ENCODE measurements around the gene NPLOC4.
"Not testable (repeated sequence)": the region's sequence is repeated elsewhere in the genome, so short reads cannot be mapped to it uniquely, and the experiment has no call there.

Gene NPLOC4

DNA sequence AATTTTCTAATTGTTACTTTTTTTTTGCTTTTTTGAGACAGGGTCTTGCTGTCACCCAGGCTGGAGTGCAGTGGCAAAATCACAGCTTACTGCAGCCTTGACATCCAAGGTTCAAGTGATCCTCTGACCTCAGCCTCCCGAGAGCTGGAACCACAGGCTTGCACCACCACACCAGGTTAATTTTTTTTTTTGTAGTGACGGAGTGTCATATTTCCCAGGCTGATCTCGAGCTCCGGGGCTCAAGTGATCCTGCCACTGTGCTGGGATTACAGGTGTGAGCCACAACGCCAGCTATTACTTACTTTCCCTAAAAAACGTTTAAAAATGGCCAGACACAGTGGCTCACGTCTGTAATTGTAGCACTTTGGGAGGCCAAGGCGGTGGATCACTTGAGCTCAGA is 6.6 kb downstream of the NPLOC4 start:
- DNase-seq (ENCODE audit: low read depth in 1 of 2, low spot score in 1 of 2) = no peak
- Histone ChIP-seq H3K27ac (replicated peaks) (no peak overlapping the region), H3K4me3 (replicated peaks; ENCODE audit: insufficient read depth, low read length) (no peak overlapping the region), H3K27me3 (ENCODE audit: insufficient read depth, poor library complexity, severe bottlenecking) (no peaks in the 10 kb centered on the region)
- TF ChIP-seq POLR2AphosphoS5 (IDR thresholded peaks at IDR 0.05; ENCODE audit: low read depth) (no peak), SPI1 (IDR thresholded peaks at IDR 0.05; ENCODE audit: borderline replicate concordance, low read depth) (no peak), GABPA (IDR thresholded peaks at IDR 0.05; ENCODE audit: low read depth) (no peak)
- TF ChIP-seq, protein P1, sequence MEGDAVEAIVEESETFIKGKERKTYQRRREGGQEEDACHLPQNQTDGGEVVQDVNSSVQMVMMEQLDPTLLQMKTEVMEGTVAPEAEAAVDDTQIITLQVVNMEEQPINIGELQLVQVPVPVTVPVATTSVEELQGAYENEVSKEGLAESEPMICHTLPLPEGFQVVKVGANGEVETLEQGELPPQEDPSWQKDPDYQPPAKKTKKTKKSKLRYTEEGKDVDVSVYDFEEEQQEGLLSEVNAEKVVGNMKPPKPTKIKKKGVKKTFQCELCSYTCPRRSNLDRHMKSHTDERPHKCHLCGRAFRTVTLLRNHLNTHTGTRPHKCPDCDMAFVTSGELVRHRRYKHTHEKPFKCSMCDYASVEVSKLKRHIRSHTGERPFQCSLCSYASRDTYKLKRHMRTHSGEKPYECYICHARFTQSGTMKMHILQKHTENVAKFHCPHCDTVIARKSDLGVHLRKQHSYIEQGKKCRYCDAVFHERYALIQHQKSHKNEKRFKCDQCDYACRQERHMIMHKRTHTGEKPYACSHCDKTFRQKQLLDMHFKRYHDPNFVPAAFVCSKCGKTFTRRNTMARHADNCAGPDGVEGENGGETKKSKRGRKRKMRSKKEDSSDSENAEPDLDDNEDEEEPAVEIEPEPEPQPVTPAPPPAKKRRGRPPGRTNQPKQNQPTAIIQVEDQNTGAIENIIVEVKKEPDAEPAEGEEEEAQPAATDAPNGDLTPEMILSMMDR (IDR thresholded peaks at IDR 0.05; ENCODE audit: insufficient read depth, low read length) = no peak
- TF ChIP-seq, protein P2, sequence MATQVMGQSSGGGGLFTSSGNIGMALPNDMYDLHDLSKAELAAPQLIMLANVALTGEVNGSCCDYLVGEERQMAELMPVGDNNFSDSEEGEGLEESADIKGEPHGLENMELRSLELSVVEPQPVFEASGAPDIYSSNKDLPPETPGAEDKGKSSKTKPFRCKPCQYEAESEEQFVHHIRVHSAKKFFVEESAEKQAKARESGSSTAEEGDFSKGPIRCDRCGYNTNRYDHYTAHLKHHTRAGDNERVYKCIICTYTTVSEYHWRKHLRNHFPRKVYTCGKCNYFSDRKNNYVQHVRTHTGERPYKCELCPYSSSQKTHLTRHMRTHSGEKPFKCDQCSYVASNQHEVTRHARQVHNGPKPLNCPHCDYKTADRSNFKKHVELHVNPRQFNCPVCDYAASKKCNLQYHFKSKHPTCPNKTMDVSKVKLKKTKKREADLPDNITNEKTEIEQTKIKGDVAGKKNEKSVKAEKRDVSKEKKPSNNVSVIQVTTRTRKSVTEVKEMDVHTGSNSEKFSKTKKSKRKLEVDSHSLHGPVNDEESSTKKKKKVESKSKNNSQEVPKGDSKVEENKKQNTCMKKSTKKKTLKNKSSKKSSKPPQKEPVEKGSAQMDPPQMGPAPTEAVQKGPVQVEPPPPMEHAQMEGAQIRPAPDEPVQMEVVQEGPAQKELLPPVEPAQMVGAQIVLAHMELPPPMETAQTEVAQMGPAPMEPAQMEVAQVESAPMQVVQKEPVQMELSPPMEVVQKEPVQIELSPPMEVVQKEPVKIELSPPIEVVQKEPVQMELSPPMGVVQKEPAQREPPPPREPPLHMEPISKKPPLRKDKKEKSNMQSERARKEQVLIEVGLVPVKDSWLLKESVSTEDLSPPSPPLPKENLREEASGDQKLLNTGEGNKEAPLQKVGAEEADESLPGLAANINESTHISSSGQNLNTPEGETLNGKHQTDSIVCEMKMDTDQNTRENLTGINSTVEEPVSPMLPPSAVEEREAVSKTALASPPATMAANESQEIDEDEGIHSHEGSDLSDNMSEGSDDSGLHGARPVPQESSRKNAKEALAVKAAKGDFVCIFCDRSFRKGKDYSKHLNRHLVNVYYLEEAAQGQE (IDR thresholded peaks at IDR 0.05; ENCODE audit: insufficient replicate concordance, low read depth) = no peak

DNA sequence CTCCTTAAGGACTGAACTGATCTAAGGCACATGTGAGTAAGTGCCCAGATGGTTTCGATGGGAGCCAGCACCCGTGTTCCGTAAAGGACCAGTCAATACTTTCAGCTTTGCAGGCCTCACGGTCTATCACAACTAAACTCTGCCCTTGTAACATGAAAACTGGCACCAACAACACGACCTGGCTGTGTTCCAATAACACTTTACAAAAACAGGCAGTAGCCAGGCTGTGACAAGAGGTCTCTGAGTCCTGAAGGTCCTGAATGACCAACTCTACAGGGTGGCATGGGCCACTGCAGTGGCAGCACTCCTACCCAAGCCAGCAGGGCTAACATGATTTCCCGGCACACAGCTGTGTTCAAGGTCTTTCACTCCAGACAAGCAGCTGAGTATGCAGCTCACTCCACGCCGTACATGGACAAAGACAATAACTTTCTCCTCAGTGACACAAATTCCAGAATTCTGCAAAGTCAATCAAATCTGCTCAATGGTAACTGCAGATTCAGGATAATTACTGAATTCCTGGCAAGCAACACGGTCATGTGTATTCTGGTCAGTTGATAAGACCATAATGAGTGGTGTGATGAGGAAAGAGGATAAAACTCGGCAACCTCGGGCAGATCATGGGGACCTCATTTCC is 15.3 kb downstream of the NPLOC4 start:
- TF ChIP-seq SPI1 (IDR thresholded peaks at IDR 0.05; ENCODE audit: borderline replicate concordance, low read depth) = no peak
- TF ChIP-seq POLR2AphosphoS5 (IDR thresholded peaks at IDR 0.05; ENCODE audit: low read depth) = no peak
- TF ChIP-seq, protein P2 (IDR thresholded peaks at IDR 0.05; ENCODE audit: insufficient replicate concordance, low read depth) = no peak
- TF ChIP-seq GABPA (IDR thresholded peaks at IDR 0.05; ENCODE audit: low read depth) = no peak
- TF ChIP-seq, protein P1 (IDR thresholded peaks at IDR 0.05; ENCODE audit: insufficient read depth, low read length) = no peak
- Histone ChIP-seq H3K27ac (replicated peaks) (no peak overlapping the region), H3K4me3 (replicated peaks; ENCODE audit: insufficient read depth, low read length) (no peak overlapping the region), H3K27me3 (ENCODE audit: insufficient read depth, poor library complexity, severe bottlenecking) (no peaks in the 10 kb centered on the region)
- DNase-seq (ENCODE audit: low read depth in 1 of 2, low spot score in 1 of 2) = no peak

DNA sequence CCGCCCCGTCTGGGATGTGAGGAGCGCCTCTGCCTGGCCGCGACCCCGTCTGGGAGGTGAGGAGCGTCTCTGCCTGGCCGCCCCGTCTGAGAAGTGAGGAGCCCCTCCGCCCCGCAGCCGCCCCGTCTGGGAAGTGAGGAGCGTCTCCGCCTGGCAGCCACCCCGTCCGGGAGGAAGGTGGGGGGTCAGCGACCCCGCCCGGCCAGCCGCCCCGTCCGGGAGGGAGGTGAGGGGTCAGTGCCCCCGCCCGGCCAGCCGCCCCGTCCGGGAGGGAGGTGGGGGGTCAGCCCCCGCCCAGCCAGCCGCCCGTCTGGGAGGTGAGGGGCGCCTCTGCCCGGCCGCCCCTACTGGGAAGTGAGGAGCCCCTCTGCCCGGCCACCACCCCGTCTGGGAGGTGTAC is 18.6 kb downstream of the NPLOC4 start:
- not testable (repeated sequence) for H3K27ac ChIP-seq (replicated peaks); H3K27me3 ChIP-seq (ENCODE audit: insufficient read depth, poor library complexity, severe bottlenecking); H3K4me3 ChIP-seq (replicated peaks; ENCODE audit: insufficient read depth, low read length); DNase-seq (ENCODE audit: low read depth in 1 of 2, low spot score in 1 of 2)

DNA sequence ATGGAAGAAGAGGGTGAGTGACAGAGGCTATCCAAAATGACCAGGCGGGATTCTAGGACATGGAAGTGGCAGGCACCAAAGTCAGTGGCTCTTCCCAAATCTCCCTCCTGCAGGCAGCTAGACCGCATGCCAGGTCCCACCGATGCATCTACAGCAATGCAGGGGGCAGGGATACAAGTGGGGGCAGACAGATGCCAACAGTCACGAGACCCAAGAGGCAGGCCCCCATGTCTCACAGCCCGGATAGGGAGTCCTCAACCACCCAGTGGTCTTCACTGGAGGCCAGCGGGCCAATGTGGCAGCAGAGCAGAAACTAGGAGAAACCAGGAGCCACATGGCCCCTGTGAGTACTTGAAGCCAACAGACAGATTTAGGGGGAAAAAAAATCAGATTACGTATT is 20.0 kb downstream of the NPLOC4 start:
- H3K27me3 ChIP-seq (ENCODE audit: insufficient read depth, poor library complexity, severe bottlenecking) = no peaks in the 10 kb centered on the region
- TF ChIP-seq SPI1 (IDR thresholded peaks at IDR 0.05; ENCODE audit: borderline replicate concordance, low read depth) (no peak), POLR2AphosphoS5 (IDR thresholded peaks at IDR 0.05; ENCODE audit: low read depth) (no peak), GABPA (IDR thresholded peaks at IDR 0.05; ENCODE audit: low read depth) (no peak)
- TF ChIP-seq, protein P2 (IDR thresholded peaks at IDR 0.05; ENCODE audit: insufficient replicate concordance, low read depth) = no peak
- TF ChIP-seq, protein P1 (IDR thresholded peaks at IDR 0.05; ENCODE audit: insufficient read depth, low read length) = no peak

More for the DNA sequence above, 20.0 kb downstream of the NPLOC4 start:
- DNase-seq (ENCODE audit: low read depth in 1 of 2, low spot score in 1 of 2) = no peak
- H3K27ac ChIP-seq (replicated peaks) = no peak overlapping the region
- H3K4me3 ChIP-seq (replicated peaks; ENCODE audit: insufficient read depth, low read length) = no peak overlapping the region

Measured in HL-60 (cell line).